Calu3 (cell line): ENCODE data around the gene NAA15. TPM values are rescaled to one million over a fixed set of nuclear protein-coding genes. Genes with fewer than 3 reads are reported as not detected.
"Not testable (repeated sequence)": the region's sequence is repeated elsewhere in the genome, so short reads cannot be mapped to it uniquely, and the experiment has no call there.

Experiments
- BruUV-seq: library from RNA; stranded (reverse); fragments of 400-500 nt; replicated peaks from 2 replicates; lab custom pipeline; 2021; lab: Mats Ljungman, UMichigan
- CTCF ChIA-PET: fragments of 300-600 bp; sonication (Branson Sonifier 250); formaldehyde crosslinking; loops from one replicate; lab custom pipeline; 2022; ENCODE audit warnings: antibody characterized with exemption; lab: Charles Lee
- DNase-seq: peaks from one replicate; pipeline ENCODE4 v3.0.0; 2022
- H3K27ac Mint-ChIP-seq: one replicate; pipeline ENCODE4 v1.8.0; 2022; ENCODE audit warnings: mixed read lengths; ENCODE audit not compliant: unreplicated experiment
- H3K27me3 Mint-ChIP-seq: one replicate; pipeline ENCODE4 v1.8.0; 2022; ENCODE audit warnings: mixed read lengths; ENCODE audit not compliant: unreplicated experiment
- H3K36me3 Mint-ChIP-seq: one replicate; pipeline ENCODE4 v1.8.0; 2022; ENCODE audit warnings: mild to moderate bottlenecking, moderate library complexity, mixed read lengths; ENCODE audit not compliant: insufficient read depth, unreplicated experiment
- H3K4me1 Mint-ChIP-seq: one replicate; pipeline ENCODE4 v1.8.0; 2022; ENCODE audit warnings: mild to moderate bottlenecking, low read depth, mixed read lengths; ENCODE audit not compliant: unreplicated experiment
- H3K4me3 Mint-ChIP-seq: one replicate; pipeline ENCODE4 v1.8.0; 2022; ENCODE audit warnings: mild to moderate bottlenecking, low read depth, moderate library complexity, mixed read lengths; ENCODE audit not compliant: unreplicated experiment
- H3K9me3 Mint-ChIP-seq: one replicate; pipeline ENCODE4 v1.8.0; 2022; ENCODE audit warnings: low read depth, mixed read lengths; ENCODE audit not compliant: unreplicated experiment
- CTCF ChIP-seq: fragments of 200-600 bp; IDR thresholded peaks from one replicate; pipeline ENCODE4 v1.8.0; 2022; ENCODE audit warnings: antibody characterized with exemption; ENCODE audit not compliant: unreplicated experiment
- intact Hi-C: fragments of 100-400 bp; cut with micrococcal nuclease; formaldehyde crosslinking; loops from one replicate; pipeline ENCODE4 v1.10.0; 2022; ENCODE audit not compliant: unreplicated experiment
- total RNA-seq: library from RNA; stranded (reverse); gene quantifications from 2 replicates; pipeline ENCODE4 v1.2.3, GENCODE V29; 2022

NAA15 gene
- total RNA-seq, 1 experiment from 2014 or later, result 45.2 TPM

- no peak overlapping the region for H3K4me3 Mint-ChIP-seq
- no peaks in the 10 kb centered on the region for H3K27me3 Mint-ChIP-seq
- H3K27ac Mint-ChIP-seq, result no peak overlapping the region
- DNase-seq, result no peak
- intact Hi-C loops, result loop anchor here (5.0 kb wide), 1 partner anchor 38 kb away; no protein-coding TSS in a partner anchor
- H3K36me3 Mint-ChIP-seq, result peaks cover 28% of the 10 kb centered on the region
- no peak for TF ChIP-seq CTCF
- H3K9me3 Mint-ChIP-seq, result no peaks in the 10 kb centered on the region
- no TSS peak for BruUV-seq
- peaks cover 51% of the 10 kb centered on the region for H3K4me1 Mint-ChIP-seq
- CTCF ChIA-PET, result no interaction called here
These were observed 157.7 kb downstream of the NAA15 start for GRCh38 chr4:139458999-139459398.

- H3K27ac Mint-ChIP-seq, result no peak overlapping the region
- CTCF ChIA-PET, result no interaction called here
These were observed 159.3 kb downstream of the NAA15 start for GRCh38 chr4:139460565-139460964.

GRCh38 chr4:139461022-139461628, 159.8 kb downstream of the NAA15 start:
- Mint-ChIP-seq H3K27me3 (no peaks in the 10 kb centered on the region), H3K4me3 (no peak overlapping the region), H3K4me1 (peaks cover 41% of the 10 kb centered on the region), H3K36me3 (peaks cover 10% of the 10 kb centered on the region), H3K27ac (no peak overlapping the region), H3K9me3 (no peaks in the 10 kb centered on the region)
- BruUV-seq, result no TSS peak
- no peak for TF ChIP-seq CTCF
- intact Hi-C loops, result no loop called here
- DNase-seq, result peak; percentile 12
- CTCF ChIA-PET, result no interaction called here

More at GRCh38 chr4:139460565-139460964, 159.3 kb downstream of the NAA15 start:
- Mint-ChIP-seq H3K4me1 (peaks cover 46% of the 10 kb centered on the region), H3K9me3 (no peaks in the 10 kb centered on the region), H3K27me3 (no peaks in the 10 kb centered on the region), H3K36me3 (peaks cover 13% of the 10 kb centered on the region), H3K4me3 (no peak overlapping the region)
- intact Hi-C loops, result no loop called here
- TF ChIP-seq CTCF, result no peak
- no peak for DNase-seq
- BruUV-seq, result no TSS peak

- H3K9me3 Mint-ChIP-seq, H3K27me3 Mint-ChIP-seq, BruUV-seq, intact Hi-C loops, DNase-seq, H3K36me3 Mint-ChIP-seq, CTCF ChIA-PET, H3K27ac Mint-ChIP-seq, H3K4me1 Mint-ChIP-seq, H3K4me3 Mint-ChIP-seq: not testable (repeated sequence)
These were observed 163.2 kb downstream of the NAA15 start for GRCh38 chr4:139464512-139464911.

GRCh38 chr4:139465922-139466321, 164.6 kb downstream of the NAA15 start:
- H3K27ac Mint-ChIP-seq, result no peak overlapping the region
- H3K36me3 Mint-ChIP-seq, result no peaks in the 10 kb centered on the region
- H3K4me1 Mint-ChIP-seq, result no peaks in the 10 kb centered on the region
- BruUV-seq, result no TSS peak
- H3K27me3 Mint-ChIP-seq, result no peaks in the 10 kb centered on the region
- TF ChIP-seq CTCF, result no peak
- no peak for DNase-seq
- intact Hi-C loops, result no loop called here
- CTCF ChIA-PET, result no interaction called here
- H3K9me3 Mint-ChIP-seq, result no peaks in the 10 kb centered on the region
- no peak overlapping the region for H3K4me3 Mint-ChIP-seq

GRCh38 chr4:139468756-139469155, 167.5 kb downstream of the NAA15 start:
- H3K27ac Mint-ChIP-seq, DNase-seq, intact Hi-C loops, H3K36me3 Mint-ChIP-seq, H3K9me3 Mint-ChIP-seq, H3K4me3 Mint-ChIP-seq, CTCF ChIA-PET, H3K4me1 Mint-ChIP-seq, BruUV-seq, H3K27me3 Mint-ChIP-seq: not testable (repeated sequence)
